ENCODE data around the gene SLCO2A1.

SLCO2A1 gene

DNA sequence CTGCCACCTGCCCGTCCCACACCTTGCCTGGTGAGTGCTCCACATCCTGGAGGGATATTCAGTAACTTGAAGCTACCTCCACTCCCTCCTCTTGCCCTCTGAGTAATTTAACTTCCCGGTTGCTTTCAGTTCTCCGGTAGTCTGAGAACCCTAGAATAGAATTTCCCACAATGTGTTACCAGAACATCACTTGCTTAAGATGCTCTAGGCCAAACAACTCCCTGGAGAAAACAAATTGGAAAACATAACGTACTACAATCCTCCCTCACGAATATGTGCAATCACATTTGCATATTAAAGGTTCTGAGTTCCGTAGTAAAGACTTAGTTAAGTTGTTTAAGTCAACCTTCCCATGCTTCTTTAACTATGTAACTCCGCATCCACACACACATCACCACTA lies 44.8 kb downstream of the SLCO2A1 start:
- no peak for DNase-seq (ENCODE audit: low spot score)
- TF ChIP-seq, protein P1, sequence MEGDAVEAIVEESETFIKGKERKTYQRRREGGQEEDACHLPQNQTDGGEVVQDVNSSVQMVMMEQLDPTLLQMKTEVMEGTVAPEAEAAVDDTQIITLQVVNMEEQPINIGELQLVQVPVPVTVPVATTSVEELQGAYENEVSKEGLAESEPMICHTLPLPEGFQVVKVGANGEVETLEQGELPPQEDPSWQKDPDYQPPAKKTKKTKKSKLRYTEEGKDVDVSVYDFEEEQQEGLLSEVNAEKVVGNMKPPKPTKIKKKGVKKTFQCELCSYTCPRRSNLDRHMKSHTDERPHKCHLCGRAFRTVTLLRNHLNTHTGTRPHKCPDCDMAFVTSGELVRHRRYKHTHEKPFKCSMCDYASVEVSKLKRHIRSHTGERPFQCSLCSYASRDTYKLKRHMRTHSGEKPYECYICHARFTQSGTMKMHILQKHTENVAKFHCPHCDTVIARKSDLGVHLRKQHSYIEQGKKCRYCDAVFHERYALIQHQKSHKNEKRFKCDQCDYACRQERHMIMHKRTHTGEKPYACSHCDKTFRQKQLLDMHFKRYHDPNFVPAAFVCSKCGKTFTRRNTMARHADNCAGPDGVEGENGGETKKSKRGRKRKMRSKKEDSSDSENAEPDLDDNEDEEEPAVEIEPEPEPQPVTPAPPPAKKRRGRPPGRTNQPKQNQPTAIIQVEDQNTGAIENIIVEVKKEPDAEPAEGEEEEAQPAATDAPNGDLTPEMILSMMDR (IDR thresholded peaks at IDR 0.05; ENCODE audit: extremely low read depth, missing control alignments): no peak

DNA sequence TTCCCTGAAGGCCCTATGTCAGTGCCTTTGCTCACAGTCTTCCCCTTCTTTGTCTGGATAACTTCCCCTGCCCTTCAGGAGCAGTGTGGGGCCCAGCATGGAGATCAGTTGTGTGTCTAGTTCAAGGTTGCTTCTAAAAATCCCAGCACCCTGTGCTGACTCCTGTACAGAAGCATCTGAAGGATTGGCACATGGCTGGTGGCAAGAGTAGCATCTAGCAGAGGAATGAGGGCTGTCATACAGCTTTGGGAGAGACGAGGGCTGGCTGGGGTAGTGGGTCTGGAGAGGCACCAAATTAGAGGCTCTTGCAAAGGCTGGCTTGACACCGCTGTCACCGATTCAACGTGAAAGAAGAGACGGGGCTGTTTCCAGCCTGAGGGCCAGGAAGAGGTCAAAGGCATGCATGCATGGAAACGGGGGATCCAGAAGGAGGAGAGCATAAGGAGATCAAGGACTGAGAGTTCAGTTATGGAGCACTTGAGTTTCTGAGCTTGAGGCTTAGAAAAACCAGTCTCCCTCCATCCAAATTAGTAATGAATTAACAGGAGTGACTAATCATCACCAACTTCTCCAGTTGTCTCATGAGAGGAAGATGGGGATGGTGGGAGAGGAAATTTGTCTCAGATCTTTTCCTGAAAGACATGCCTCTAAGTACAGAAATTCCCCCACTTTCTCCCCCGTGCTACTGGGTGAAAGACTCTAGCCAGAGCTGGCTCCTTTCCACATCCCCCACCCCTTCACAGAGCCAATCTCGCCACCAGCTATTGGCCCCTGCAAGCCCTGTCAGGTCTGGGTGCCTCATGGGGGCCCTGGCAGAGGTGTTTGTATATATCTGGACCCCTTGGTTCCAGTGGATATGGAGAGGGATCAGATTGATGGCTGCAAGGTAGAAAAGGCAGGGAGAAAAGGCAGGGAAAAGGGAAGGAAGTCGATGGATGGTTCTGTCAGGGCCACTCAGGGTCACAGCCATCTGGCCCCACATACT lies 45.9 kb downstream of the SLCO2A1 start:
- TF ChIP-seq, protein P1 (IDR thresholded peaks at IDR 0.05; ENCODE audit: extremely low read depth, missing control alignments): no peak
- no peak for DNase-seq (ENCODE audit: low spot score)

DNA sequence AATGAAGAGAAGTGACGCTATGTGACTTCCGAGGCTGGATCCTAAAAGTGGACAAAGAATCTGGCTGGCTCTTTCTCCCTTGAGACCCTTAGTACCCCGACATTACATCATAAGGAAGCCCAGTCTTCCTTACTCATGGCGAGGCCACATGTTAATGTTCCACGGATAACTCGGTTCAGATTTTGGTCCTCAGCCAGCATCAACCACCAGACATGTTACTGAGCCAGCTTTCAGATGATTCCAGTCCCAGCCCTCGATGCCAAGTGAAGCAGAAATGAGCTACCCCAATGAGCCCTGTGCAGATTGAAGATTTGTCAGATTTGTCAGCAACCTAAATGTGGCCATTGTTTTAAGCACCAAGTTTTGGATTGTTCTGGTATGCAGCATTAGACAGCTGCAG lies 46.6 kb downstream of the SLCO2A1 start:
- TF ChIP-seq, protein P1 (IDR thresholded peaks at IDR 0.05; ENCODE audit: extremely low read depth, missing control alignments): no peak
- DNase-seq (ENCODE audit: low spot score): no peak

DNA sequence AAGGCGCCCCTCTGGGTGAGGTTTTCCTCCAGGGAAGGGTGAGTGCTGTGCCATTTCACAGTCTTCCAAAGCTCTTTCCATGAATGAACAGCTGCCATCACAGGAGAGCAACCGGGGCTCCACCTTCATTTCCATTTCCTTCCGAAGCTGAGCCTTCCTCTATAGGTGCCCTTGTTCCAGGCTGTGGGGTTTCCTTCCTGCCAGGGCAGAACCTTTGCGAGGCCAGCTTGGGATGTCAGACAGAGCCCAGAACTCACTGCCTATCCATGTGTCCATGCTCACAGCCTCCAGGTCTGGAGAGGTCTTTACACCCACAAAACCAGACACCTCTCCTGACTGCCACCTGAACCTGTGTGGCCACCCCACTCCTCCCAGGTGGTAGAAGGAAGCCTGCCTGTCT lies 49.2 kb downstream of the SLCO2A1 start:
- TF ChIP-seq, protein P1 (IDR thresholded peaks at IDR 0.05; ENCODE audit: extremely low read depth, missing control alignments): no peak
- no peak for DNase-seq (ENCODE audit: low spot score)

DNA sequence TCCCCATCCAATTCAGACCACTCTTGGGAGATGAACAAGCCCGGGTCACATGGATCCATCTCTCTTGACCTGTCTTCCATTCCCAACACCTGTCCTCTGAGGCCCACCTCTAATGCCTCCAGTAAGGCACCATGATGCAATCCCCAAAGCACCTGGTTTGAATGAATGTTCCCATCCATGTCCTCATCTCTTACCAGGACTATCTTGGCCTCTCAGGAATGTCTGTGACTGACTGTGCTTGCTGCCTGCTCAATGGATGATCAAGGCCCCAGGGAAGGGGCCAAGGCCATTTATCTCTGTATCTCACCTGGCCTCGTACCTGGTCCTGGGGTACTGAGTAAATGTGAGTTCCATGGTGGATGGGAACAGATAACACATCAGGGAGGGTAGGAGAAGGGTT lies 49.7 kb downstream of the SLCO2A1 start:
- DNase-seq (ENCODE audit: low spot score): no peak
- TF ChIP-seq, protein P1 (IDR thresholded peaks at IDR 0.05; ENCODE audit: extremely low read depth, missing control alignments): no peak

DNA sequence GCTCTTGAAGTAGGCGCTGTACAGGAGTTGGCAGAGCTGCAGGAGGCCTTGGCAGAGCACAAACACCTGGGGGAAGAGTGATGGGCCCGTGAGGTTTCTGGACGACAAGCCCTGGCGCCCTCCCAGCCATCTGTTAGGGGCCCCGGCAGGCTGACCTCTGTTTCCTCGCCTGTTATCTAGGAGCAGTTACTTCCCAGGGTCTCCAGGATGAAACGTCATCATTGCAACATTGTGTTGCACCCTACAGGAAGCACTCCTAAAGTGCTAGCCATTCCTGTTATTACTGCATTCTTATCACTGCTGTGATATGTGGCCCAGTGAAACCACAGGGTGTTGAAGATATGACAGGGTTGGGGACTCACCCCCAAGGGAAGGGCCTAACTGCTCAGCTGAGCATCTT lies 50.2 kb downstream of the SLCO2A1 start:
- DNase-seq (ENCODE audit: low spot score): no peak
- TF ChIP-seq, protein P1 (IDR thresholded peaks at IDR 0.05; ENCODE audit: extremely low read depth, missing control alignments): no peak

DNA sequence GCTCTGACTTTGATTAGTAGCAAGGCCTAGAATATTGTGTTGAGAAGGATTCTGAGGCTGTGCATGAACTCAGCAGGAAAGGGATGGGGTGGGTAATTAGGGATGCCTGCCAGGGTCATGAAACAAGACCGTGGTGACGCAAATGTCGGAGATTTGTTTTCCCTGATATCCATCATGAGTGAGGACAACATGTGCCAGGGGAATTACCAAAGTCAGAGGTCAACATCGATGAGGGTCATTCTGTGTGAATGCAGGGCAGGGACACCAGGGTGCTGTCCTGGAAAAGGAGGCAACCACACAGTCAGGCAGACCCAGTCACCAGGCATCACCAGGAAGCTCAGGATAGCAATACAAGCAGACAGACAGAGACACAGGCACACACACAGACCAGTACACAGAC lies 52.2 kb downstream of the SLCO2A1 start:
- DNase-seq (ENCODE audit: low spot score): no peak
- TF ChIP-seq, protein P1 (IDR thresholded peaks at IDR 0.05; ENCODE audit: extremely low read depth, missing control alignments): no peak
